HG03575 (cell line): Measurements from ENCODE around the gene METTL5.
"Not testable (repeated sequence)": the region's sequence is repeated elsewhere in the genome, so short reads cannot be mapped to it uniquely, and the experiment has no call there.

ENCODE experiments used
- ATAC-seq: cut with Tn5 transposase; IDR thresholded peaks from one replicate; pipeline ENCODE4 v1.9.1; 2021; ENCODE audit not compliant: unreplicated experiment, insufficient number of reproducible peaks, low FRiP score; ENCODE audit errors: extremely low read depth

The METTL5 gene

DNA sequence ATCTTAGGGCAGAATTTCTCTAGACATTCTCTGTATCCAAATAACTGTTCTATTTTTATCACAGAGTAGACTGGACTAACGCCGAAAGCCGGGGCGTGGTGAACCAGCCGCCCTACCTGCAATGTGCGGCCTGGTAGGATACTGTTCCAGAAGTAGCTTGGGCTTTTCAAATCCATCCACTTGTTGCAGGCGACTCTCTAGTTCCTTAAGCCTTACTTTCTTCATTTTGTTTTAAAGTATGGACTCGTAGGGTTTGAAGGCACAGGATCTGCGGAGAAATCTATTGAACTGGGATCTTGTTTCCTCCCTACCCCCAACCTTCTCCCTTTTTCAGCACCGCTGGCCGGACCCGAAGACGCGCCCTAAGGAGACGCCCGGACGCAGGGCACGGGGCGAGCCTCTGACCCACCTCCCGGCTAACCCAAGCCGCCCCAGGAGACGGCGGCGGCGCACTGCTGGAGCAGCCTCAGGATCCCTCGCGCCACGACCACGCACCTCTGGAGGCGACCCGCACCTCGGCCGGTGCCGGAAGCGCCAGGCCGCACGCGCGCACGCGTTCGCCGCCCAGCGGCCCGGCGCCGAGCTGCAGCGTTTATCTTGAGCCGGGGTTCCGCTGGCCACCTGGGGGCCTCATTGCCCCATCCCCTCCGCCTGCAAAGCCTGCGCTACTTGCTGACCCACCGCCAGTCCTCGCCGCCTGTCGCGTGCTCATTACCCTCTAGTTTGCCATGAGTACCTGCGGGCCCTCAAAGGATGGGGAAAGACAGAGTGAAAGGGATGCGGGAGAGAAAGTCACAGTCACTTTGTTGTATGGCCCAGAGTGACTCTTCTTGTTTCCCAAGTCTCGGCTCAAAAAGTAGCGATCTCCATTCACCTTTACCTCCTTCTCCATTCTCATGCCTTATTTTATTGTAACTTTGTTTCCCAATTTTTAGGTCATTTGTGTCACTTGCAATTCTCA lies at the start of gene METTL5:
METTL5 (minus strand) TSS at position 533 of the 961 bp plus-strand sequence; CDS start at position 225, 308 bp downstream.
- ATAC-seq: peak; percentile 32

DNA sequence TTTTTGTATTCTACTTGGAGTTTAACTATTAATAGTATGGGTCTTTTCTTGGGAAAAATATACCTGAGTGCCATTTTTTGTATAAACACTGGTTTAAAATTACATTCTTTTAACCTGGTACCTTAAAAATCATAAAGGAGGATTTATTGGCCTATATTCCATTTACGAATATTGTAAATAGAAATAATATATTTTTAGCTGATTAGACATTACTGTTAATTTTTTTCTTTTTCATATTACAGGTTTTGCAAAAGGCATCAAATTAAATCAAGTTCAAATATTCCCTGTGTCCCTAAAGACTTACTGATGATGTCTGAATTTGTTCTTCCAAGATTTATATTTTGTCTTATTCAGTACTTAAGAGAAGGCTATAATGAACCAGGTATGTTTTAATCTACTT lies 47.3 kb upstream of the METTL5 start:
- ATAC-seq: no peak

DNA sequence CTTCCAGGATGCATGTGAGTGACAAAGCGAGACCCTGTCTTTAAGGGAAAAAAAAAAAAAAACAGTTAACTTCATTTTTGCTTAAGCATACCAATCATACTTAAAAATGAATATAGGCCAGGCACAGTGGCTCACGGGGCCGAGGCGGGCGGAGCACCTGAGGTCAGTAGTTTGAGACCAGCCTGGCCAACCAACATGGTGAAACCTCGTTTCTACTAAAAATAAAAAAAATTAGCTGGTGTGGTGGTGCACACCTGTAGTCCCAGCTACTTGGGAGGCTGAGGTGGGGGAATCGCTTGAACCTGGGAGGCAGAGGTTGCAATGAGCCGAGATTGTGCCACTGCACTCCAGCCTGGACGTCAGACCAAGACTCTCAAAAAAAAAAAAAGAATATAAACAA lies 46.7 kb upstream of the METTL5 start:
- ATAC-seq: not testable (repeated sequence)

DNA sequence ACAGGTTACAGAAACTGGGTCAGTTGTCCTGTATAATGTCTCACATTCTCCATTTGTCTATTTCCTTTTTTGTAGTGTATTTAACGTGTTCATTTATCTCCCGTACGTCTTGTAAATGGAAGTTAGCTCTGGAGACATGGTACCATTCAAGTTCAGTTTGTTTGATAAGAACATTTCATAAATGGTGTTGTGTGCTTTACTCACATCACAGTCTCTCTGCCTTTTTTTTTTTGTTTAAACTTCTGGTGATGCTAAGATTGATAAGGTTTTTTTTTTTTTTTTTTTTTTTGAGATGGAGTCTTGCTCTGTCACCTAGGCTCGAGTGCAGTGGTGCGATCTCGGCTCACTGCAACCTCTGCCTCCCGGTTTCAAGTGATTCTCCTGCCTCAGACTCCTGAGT lies 44.2 kb upstream of the METTL5 start:
- ATAC-seq: no peak

DNA sequence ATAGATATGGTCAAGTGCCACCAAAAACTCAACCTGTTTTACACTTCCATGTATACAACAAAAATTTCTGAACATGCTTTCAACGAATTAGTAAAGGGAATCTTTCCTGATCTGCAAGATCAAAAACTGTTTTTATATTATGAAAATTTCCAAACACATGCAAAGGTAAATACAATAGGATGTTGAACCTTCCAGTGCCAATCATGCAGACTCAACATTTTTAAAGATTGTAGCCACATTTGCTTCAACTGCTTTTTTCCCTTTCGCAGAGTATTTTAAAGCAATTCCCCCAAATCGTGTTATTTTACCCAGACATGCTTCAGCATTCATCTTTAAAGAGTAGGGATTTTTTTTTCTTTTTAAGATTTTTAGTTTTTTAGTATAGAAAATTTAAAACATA lies 42.9 kb upstream of the METTL5 start:
- no peak for ATAC-seq

DNA sequence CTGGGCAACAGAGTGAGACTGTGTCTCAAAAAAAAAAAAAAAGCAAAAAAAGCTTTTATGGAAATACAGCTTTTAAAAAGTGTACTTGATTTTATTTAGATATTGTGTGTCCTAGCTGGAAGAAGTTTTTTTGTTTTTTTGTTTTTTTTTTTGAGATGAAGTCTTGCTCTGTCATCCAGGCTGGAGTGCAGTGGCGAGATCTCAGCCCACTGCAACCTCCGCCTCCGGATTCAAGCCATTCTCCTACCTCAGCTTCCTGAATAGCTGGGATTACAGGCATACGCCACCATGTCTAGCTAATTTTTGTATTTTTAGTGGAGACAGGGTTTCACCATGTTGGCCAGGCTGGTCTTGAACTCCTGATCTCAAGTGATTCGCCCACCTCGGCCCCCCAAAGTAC lies 41.5 kb upstream of the METTL5 start:
- ATAC-seq: not testable (repeated sequence)

DNA sequence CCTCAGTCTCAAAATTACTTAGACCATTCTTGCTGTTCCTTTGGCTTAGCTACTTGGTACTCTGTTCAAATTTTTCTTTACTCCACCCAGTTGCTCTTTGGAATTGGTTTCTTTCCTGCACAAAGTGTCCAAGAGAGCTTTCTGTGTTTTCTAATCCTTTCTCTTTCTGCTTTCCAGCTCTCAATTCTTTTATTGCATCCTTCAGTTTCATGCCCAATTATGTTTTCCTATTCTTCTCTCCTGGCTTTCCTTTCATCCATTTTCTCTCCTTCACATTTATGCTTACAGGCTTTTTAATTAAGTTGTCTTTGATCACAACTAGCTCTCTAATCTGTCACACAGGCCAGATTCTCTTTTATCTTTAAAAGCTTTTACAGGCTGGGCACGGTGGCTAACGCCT lies 40.8 kb upstream of the METTL5 start:
- ATAC-seq: no peak

- no peak for ATAC-seq
Measured at GRCh38 chr2:169862816-169863215, 38.1 kb upstream of the METTL5 start.

DNA sequence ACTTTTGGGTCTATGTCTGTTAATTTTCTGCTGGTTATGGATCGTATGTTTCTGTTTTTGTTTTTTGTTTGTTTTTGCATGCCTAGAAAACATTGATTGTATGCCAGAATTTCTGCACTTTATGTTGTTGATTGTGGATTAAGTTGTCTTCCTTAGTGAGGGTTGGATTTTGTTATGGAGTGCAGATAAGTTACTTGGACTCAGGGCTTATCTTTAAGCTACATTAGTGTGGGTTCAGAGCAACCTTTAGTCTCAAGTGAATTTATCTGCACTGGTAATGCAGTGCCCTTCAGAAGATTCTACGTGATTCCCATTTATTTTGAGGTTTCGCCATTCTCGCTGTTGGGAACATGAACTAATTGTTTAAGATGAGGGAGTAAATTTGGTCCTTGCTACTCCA lies 35.4 kb upstream of the METTL5 start:
- ATAC-seq: no peak

GRCh38 chr2:169859423-169859822 lies 34.7 kb upstream of the METTL5 start:
- no peak for ATAC-seq

DNA sequence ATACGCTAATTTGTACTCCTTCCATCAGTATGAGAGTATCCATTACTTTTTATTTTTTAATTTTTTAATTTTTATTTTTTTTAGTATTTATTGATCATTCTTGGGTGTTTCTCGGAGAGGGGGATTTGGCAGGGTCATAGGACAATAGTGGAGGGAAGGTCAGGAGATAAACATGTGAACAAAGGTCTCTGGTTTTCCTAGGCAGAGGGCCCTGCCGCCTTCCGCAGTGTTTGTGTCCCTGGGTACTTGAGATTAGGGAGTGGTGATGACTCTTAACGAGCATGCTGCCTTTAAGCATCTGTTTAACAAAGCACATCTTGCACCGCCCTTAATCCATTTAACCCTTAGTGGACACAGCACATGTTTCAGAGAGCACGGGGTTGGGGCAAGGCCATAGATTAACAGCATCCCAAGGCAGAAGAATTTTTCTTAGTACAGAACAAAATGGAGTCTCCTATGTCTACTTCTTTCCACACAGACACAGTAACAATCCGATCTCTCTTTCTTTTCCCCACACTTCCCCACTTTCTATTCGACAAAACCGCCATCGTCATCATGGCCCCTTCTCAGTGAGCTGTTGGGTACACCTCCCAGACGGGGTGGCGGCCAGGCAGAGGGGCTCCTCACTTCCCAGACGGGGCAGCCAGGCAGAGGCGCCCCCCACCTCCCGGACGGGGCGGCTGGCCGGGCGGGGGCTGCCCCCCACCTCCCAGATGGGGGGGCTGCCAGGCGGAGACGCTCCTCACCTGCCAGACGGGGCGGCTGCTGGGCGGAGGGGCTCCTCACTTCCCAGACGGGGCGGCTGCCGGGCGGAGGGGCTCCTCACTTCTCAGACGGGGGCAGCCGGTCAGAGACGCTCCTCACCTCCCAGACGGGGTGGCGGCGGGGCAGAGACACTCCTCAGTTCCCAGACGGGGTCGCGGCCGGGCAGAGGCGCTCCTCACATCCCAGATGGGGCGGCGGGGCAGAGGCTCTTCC lies 30.9 kb upstream of the METTL5 start:
- not testable (repeated sequence) for ATAC-seq

- no peak for ATAC-seq
Measured at GRCh38 chr2:169853041-169853668, 28.4 kb upstream of the METTL5 start.

DNA sequence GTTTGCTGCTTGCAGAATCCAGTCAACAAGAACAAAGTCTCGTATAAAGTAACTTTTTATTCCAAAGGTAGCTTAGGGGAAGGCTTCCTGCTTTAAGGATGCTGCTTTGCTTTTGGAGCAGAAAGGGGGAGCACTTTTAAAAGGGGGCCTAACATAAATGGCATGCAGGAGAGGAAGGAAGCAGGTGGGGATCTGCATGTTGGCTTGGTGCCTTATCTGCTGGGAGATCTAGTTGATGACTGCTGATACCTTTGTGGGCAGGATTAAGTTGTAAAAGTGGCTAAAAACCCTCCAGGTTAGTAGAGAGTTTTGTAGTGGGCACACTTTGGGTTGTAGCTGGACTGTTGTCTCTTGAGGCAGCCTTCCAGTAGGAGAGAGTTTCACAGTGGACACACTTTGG lies 25.0 kb upstream of the METTL5 start:
- ATAC-seq: no peak

DNA sequence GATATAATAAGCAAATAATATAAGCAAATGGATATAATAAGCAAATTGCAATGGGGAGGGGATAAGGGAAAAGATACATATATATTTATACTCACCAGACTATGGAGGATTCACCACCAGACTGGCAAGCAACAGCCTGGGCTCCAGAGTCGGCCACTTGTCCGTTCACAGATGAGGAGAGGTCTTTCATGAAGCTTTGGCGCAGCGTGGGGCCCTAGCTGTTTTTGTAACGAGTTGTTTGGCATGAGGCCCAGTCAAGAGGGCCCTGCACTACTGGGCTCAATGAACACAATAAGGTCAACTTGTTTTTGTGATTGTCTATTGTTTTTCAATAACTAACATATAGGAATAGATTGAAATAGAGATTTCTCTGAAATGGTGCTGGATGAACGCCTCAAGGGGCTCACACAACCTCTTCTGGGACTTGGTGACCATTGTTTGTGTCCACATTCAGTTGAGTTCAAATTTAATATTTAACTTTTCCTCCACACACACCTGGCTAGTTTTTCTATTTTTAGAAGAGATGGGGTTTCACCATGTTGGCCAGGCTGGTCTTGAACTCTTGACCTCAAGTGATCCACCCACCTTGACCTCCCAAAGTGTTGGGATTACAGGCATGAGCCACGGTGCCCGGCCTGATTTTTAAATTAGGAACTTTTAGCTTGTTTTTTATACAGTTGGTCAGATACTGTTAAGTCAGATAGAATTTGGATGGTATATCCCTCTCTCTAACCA lies 24.4 kb upstream of the METTL5 start:
- not testable (repeated sequence) for ATAC-seq

GRCh38 chr2:169845016-169845415 lies 20.3 kb upstream of the METTL5 start:
- ATAC-seq: no peak

DNA sequence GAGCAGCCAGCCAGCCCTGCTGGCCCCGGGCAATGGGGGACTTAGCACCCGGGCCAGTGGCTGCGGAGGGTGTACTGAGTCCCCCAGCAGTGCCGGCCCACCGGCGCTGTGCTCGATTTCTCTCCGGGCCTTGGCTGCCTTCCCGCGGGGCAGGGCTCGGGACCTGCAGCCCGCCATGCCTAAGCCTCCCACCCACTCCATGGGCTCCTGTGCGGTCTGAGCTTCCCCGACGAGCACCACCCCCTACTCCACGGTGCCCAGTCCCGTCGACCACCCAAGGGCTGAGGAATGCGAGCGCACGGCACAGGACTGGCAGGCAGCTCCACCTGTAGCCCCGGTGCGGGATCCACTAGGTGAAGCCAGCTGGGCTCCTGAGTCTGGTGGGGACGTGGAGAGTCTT lies 16.9 kb upstream of the METTL5 start:
- ATAC-seq: not testable (repeated sequence)

DNA sequence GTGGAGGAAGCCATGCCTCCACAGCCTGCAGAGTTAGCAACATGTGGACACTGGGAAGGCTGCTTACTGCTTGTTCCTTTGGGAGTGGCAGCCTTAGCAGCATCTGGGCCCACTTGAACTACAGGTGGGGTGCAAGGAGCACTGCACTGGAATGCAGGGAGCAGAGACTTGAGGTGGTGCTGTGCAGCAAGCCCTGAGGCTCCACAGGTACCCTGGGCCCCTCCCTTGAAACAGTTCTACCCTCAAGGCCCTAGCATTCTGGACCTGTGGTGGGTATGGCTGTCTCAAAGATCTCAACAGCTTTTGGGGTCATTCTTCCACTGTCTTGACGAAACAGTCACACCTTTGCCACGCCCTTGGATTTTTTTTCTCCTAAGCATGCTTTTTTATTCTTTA lies 16.0 kb upstream of the METTL5 start:
- ATAC-seq: no peak

GRCh38 chr2:169839954-169840746 lies 15.4 kb upstream of the METTL5 start:
- ATAC-seq: no peak
